Activated CD4-positive, alpha-beta T cell treated with anti-CD3 and anti-CD28 coated beads for 1 hour (primary cell): ENCODE data around the gene GATD1.
A peak's percentile ranks its signal among the peaks of the same experiment; 100 is the strongest.

Source experiments
- DNase-seq: peaks from one replicate; pipeline ENCODE4 v3.0.0-alpha.2; 2020

The GATD1 gene

GRCh38 chr11:776561-777287 lies 563 bp downstream of the GATD1 start:
- DNase-seq = no peak

- no peak for DNase-seq
Observed at GRCh38 chr11:776263-776560, 1.1 kb downstream of the GATD1 start.

- no peak for DNase-seq
Observed at GRCh38 chr11:774873-775592, 2.3 kb downstream of the GATD1 start.

GRCh38 chr11:773830-774229 lies 3.5 kb downstream of the GATD1 start:
- DNase-seq = no peak

GRCh38 chr11:773425-773824 lies 3.9 kb downstream of the GATD1 start:
- DNase-seq = no peak

GRCh38 chr11:772429-773390 lies 4.6 kb downstream of the GATD1 start:
- no peak for DNase-seq

- no peak for DNase-seq
Observed at GRCh38 chr11:771617-772204, 5.6 kb downstream of the GATD1 start.

- DNase-seq = no peak
Observed at GRCh38 chr11:770642-771616, 6.4 kb downstream of the GATD1 start.

GRCh38 chr11:769887-770641 lies 7.2 kb downstream of the GATD1 start:
- no peak for DNase-seq

- no peak for DNase-seq
Observed at GRCh38 chr11:767238-767637, 10.0 kb downstream of the GATD1 start.

- DNase-seq = no peak
Observed at GRCh38 chr11:766936-767210, 10.4 kb downstream of the GATD1 start.

GRCh38 chr11:766106-766935 lies 11.0 kb downstream of the GATD1 start:
- no peak for DNase-seq

- no peak for DNase-seq
Observed at GRCh38 chr11:765802-766091, 11.5 kb downstream of the GATD1 start.

- peak; percentile 54 for DNase-seq
Observed at GRCh38 chr11:765025-765801, 12.1 kb downstream of the GATD1 start.

GRCh38 chr11:764322-765024 lies 12.8 kb downstream of the GATD1 start:
- no peak for DNase-seq

GRCh38 chr11:763549-764321 lies 13.6 kb downstream of the GATD1 start:
- DNase-seq = no peak

- no peak for DNase-seq
Observed at GRCh38 chr11:763073-763463, 14.2 kb downstream of the GATD1 start.

- DNase-seq = no peak
Observed at GRCh38 chr11:762421-763072, 14.7 kb downstream of the GATD1 start.
